Epithelial cell of alveolus of lung (primary cell): ENCODE measurements around the gene TASP1. TPM values are rescaled to one million over a fixed set of nuclear protein-coding genes. Genes with fewer than 3 reads are reported as not detected.

Experiments
- total RNA-seq: library from RNA; depleted of rRNA; stranded (reverse); fragments of >200 nt; gene quantifications from 2 replicates; pipeline ENCODE4 v1.2.1, GENCODE V29; 2015

Gene TASP1, protein sequence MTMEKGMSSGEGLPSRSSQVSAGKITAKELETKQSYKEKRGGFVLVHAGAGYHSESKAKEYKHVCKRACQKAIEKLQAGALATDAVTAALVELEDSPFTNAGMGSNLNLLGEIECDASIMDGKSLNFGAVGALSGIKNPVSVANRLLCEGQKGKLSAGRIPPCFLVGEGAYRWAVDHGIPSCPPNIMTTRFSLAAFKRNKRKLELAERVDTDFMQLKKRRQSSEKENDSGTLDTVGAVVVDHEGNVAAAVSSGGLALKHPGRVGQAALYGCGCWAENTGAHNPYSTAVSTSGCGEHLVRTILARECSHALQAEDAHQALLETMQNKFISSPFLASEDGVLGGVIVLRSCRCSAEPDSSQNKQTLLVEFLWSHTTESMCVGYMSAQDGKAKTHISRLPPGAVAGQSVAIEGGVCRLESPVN
- total RNA-seq: 3.7 and 4.5 TPM in 2 replicates

DNA sequence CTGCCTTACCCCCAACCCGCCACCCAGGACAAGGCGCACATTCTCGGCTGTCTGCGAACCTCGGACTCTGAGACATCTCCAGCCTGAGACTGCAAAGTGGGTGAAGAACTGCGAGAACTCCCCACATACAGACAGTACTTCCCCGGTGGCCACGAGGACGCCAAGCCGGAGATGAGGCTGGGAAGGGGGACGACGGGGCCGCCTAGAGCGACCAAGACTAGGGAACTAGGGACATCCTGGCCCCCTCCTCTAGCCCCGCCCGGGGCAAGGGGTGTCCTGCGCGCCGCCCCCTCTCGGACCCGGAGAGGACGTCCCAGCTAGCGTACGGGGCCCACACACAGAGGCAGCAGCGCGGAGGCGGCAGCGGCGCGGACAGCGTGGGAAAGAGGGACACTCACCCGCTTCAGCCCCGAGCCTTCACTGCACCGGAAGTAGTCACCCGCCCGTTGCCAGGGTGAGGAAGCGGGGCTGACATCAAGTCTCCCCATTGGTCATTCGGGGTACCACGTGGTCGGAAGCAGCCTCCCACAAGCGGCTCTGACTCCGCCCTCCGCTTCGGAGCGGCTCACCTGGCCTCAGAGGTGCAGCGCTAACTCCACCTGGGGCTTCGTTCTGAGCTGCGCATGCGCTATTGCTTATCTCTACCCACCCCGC, at the start of gene TASP1:
TASP1 (minus strand) TSS at position 437 of the 654 bp plus-strand sequence. CDS start 8,854 bp downstream, outside the sequence.

Other genes starting within 250 kb of the TASP1 start
- gene ESF1, start 146.0 kb upstream of the TASP1 start, total RNA-seq: 4.3 and 4.8 TPM in 2 replicates
- gene NDUFAF5, start 146.1 kb upstream of the TASP1 start, total RNA-seq: 9.9 and 20.8 TPM in 2 replicates